Activated naive CD4-positive, alpha-beta T cell treated with anti-CD3 and anti-CD28 coated beads, Interleukin-2, amount 50 U/mL, for 16 hours (primary cell): ENCODE results near the gene SLC7A9.
"Not testable (repeated sequence)": the region's sequence is repeated elsewhere in the genome, so short reads cannot be mapped to it uniquely, and the experiment has no call there.

Experiments used
- DNase-seq: peaks from one replicate; pipeline ENCODE4 v3.0.0-alpha.2; 2020

Gene SLC7A9

DNA sequence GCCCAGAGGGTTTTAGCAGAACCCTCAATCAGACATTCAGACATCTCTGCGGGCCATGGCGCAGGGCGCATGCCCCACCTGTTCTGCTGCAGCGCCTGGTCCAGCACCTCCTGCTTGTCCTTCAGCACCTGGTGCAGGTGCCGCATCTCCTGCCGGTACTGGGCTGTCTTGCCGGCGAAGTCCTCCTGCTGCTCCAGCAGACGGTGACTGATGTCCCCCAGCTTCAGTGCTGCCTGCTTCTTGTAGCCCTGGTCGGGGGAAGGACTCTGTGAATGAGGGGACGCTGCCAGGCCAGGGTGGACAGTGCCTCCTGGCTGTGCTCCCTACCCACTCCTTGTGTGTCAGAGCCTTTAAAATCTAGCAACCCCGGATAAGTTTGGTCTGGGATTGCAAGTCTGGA, 12.2 kb upstream of the SLC7A9 start:
- DNase-seq = no peak

DNA sequence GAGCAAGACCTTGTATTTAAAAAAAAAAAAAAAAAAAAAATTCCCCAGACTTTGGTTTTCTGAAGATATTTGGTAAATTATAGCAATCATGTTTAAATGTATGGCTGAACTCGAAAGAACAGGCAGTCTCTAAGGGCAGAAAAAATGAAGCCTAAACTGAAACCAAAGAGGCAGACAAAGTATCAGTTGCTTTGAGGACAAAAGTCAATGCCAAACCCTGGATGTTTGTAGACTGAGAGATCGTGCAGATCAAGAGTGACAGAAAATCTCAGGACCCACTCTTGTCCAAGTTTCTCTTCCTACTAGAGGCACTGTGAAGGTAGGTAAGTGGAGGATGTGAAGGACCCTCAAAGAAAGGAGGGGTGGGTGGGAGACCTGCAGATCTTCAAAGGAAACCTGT, 11.1 kb upstream of the SLC7A9 start:
- DNase-seq = no peak

DNA sequence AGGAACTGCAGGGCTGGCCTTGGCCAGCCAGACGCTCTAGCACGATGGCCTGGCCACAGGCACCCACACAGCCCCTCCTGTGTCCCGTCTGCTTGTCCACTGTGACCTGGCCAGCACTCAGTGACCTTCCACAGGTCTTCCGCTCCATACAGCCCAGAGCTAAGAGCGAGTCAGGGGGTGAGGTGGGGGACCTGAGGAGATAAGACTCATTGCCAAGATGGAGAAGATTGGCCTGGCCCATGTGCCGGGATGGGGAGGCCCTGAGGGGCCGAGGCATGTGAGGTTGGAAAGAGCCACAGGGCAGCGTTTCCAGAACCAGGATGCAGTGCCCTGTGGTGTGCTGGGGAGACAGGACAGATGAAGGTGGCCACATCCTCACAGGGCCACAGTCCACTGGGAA, 10.2 kb upstream of the SLC7A9 start:
- no peak for DNase-seq

DNA sequence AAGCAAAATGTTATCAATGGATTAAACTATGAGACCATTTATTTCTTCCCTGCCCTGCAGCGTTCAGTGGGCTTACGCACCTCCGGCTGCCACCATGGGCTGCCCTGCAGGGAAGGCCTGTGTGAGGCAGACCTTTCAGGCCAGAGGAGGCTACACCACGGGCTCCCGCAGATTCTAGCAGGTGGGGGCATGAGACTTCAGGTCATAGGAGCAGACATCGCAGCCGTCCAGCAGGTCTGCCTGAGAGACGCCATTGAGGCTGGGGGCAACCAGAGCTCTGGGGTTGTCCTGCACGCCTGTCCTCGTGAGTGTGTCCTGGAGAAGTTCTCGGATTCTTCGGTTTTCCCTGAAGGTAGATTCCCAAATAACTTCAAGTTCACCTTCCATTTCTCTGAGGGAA, 9.4 kb upstream of the SLC7A9 start:
- DNase-seq = no peak

DNA sequence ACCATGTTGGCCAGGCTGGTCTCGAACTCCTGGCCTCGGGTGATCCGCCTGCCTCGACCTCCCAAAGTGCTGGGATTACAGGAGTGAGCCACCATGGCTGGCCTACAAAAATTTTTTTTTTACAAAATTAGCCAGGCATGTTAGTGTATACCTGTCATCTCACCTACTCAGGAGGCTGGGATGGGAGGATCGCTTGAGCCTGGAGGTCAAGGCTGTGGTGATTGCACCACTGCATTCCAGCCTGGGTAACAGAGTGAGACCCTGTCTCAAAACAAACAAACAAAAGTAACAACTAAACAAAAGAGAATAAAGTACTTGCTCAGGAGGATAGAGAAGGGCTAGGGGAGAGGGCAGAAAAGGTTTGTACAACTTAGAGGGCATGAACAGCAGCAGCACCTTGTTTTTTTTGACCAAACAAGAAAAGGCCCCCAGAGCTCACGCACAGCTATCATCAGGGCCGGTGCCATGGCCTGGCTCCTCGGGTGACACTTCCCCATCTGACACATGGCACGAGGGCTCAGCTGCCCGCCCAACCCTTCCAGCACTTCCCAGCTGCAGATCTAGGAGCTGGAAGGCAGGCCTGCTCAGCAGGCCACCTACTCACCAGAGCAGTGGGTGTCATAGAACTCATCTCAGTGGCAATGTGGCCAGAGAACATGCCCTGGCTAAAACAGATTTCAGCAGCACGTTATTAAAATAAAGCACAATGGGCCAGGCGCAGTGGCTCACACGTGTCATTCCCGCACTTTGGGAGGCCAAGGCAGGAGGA, 8.6 kb upstream of the SLC7A9 start:
- DNase-seq = no peak

DNA sequence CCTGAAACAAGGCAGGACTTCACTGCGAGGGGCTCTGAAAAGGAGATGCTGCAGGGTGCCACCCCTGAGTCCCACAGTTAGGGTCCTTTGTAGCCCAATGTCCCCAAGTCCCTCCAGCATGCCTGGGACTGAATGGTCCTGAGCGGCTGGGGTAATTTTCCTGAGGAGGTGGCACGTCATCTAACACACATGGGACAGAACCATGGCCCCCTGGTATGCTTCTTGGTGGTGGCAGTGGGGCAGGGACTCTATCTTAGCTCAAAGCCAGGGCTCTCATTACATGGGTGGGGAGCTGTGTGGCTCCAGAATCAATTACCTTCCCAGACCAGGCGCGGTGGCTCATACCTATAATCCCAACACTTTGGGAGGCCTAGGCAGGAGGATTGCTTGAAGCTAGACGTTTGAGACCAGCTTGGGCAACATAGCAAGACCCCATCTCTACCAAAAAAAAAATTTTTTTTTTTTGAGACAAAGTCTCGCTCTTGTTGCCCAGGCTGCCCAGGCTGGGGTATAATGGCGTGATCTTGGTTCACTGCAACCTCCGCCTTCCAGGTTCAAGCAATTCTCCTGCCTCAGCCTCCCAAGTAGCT, 7.9 kb upstream of the SLC7A9 start:
- no peak for DNase-seq

DNA sequence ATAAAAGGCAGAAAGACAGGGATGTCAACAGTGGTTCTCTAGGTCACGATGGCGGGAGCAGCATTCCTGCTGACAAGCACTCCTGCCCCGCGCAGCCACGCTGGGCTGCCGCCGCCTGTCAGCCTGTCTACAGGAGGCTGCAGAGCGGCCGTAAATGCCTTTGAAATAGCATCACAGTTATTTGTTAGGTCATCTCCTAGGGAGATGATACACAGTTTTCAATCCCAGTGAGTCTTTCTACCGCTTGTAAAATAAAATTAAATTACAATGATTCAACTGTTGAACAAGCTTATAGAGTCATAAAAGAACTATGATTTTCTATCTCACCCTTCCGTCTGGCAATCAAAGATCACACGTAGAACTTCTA, 7.3 kb upstream of the SLC7A9 start:
- no peak for DNase-seq

DNA sequence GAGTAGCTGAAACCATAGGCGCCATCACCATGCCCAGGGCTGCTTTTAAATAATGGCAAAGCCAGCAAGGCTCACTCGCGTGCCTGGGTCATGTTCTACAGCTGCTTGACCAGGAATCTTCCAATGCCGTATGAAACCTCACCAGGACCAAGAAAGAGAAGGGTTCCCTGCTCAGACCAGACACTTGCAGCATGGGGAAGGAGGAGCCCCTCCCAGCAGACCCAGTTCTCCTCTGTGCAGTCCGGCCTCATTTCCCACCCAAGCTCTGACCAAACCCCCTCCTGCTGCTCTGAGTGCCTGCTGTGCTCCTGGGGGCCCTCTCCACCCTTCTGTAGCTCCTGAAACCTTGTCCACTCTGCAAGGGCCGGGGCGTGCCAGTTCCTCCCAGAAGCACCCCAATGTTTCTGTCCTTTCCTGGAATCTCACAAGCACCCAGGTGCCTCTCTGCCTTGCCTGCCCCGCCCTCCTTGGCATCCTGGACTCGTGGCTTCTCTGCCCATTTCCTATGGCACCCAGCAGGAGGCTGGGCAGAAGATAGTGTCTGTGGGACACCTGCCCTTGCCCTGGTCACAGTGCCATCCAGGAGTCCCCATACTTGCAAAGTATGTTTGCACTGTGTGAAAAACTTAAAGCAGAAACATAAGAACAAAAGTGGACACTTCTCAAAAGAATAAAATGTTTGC, 6.8 kb upstream of the SLC7A9 start:
- no peak for DNase-seq

DNA sequence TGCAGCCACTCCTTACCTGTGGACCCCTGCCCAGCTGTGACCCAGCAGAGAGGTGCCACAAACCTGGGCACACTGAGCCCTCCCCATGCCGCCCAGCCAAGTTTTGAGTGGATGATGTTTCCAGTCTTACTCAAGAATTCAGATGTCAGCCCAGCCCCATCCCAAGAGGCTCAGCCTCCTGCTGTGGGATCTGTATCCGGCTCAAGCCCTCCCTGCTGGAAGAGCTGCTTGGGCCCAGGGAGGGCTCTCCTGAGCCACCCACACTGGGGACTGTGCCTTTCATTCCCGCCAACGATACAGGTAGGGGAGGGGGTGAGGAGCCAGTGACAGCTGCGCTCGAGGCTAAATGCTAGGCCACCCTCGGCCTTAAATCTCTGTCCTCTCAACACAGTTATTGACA, 5.9 kb upstream of the SLC7A9 start:
- no peak for DNase-seq

DNA sequence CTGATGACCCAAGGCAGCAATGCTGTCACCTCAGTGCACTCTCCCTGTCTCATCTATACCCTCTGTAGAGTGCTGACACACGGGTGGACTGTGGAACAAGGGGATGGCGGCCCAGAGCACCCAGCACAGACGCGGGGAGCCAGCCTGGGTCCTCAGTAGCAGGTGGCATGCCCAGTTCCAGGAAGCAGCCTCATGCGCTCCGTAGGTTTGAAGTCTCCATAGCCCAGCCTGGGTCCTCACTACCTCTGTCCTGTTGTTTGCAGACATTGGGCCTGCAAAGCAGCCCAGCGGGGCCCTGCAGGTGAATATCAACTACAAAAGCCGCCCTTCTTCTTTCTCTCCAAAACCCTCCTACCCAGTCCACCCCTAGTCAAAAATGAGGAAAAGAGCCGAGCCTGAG, 5.0 kb upstream of the SLC7A9 start:
- no peak for DNase-seq

DNA sequence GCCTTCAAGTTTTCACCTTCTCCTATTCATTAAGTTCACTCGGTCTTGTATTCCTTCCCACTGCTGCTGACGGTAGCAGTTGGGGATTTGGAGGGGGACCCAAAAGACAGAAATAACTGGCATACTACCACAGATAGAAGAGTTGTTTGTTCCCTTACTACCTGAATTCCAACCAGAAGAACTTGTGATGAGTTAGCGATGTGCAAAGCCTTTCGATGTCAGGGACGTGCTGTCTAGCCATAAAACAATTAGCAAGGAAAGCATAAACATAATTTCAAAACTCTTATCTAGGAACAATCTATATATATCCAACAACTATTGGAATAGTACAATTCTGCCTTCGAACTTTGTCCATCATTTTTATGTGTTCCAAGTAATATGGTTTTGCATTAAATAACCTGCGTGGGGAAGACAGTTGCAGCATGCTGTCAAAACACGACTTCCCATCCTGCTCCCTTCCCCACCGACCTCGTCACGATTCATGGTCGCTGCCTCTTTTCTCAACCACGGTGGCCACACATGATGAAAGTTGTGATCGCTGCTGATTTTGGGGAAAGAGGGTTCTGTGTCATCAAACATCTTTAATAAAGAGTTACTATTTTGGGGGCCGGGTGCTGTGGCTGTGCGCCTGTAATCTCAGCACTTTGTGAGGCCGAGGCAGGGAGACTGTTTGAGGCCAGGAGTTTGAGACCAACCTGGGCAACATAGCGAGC, 3.8 kb upstream of the SLC7A9 start:
- DNase-seq = no peak

DNA sequence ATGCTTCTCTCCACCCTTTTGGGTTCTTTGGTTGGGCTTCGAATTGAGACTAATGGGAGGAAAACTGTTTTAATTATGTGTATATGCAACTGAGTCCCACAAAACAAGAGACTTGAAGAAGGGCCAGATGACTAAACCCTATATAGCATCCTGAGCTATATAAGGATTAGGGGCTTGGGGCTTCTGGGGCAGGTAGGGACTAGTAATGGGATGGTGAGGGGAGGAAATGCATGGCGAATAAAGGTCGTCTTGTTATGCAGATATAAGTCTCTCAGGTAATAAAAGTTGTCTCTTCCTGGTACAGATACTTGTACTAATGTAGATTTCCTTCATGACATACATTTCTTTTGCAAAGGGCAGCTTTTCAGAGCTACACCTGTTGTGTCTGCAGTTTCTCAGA, 2.8 kb upstream of the SLC7A9 start:
- DNase-seq = no peak

DNA sequence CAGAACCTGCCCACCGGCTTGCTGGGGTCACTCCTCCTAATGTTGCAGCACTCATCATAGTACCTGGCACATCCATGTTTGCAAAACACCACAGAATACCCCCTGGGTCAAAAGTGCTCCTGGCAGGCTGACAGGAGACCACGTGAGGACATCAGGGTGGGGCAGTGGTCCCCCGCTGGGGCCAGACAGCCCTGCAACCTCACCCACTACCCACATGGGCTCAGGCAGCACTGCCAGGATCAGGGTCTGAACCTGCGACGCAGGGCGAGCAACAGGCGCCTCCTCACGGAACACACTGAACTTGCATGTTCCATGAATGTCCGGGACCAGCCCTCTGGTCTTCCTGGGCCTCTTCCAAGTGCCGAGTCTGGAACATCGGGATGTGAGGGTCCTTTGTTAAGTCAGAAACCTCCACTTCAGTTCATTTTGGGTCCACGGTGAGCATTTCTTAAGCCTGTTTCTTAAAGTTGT, 1.4 kb upstream of the SLC7A9 start:
- no peak for DNase-seq

DNA sequence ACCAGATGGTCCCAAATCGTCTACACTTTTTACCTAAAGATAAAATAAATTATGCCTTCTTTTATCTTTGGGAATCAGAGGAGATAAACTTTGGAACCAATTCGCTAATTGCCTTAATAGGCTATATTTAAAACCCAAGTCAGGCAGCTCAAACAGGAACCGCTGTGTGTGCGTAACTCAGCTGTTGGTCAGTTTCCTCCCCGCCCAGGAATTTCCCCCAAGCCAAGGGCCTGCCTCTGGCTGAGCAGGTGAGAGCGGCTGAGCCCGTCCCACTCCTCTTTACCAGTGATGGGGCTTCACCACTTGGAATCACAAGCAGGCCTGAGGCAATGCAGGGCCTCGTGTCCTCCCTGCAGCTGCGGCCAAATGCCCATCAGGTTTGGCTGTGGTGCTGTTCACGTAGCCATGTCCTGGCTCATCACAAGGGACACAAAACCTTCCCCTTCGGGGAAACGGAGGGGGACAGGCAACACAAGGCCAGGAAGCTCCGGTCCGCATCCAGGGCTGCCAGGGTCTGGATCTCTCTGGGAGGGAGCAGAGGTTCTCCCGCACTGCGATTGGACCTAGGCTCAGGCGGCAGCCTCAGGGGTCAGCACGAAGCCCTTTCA, 503 bp upstream of the SLC7A9 start:
- no peak for DNase-seq

DNA sequence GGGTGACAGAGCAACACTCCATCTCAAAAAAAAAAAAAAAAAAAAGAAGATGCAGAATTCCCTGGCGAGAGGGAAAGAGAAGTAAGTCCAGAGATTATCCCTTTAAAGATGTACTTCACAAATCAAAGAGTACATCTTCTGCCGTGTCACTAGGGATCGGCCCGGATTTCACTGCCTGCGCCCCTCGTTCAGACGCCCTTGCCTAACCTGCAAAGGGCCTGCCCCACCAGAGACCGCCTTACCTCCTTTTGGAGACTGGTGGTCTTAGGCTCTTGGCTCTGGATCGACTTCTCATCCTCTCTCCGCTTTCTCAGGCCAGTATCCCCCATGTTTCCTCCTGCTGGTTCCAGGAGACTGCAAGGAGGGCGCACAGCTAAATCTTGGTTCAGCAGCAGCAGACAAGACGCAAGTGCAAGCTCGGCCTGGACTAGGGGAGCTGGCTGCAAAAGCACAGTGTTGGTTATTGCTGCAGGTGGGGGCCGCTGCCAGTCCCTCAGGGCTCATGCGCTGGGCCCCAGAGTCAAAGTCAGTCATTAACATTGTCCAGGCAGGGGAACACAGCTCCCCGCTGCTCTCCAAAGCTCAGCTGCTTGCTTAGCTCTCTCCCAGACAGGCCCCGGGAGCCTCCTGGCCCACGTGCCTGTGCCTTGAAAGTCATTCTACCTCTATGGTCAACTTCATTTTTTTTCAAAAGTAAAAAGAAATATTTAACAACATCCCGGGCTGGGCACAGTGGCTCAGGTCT, 1.2 kb downstream of the SLC7A9 start:
- DNase-seq = no peak

DNA sequence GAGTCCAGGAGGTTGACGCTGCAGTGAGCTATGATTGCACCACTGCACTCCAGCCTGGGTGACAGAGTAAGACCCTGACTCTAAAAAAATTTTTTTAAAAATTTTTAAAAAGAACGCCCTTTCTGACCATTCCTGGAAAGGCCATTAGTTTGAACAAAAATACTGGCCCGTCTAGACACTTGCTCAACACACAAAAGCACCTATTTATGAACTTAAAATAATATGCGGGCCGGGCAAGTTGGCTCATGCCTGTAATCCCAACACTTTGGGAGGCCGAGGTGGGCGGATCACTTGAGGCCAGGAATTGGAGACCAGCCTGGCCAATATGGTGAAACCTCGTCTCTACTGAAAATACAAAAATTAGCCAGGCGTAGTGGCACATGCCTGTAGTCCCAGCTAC, 2.1 kb downstream of the SLC7A9 start:
- not testable (repeated sequence) for DNase-seq

DNA sequence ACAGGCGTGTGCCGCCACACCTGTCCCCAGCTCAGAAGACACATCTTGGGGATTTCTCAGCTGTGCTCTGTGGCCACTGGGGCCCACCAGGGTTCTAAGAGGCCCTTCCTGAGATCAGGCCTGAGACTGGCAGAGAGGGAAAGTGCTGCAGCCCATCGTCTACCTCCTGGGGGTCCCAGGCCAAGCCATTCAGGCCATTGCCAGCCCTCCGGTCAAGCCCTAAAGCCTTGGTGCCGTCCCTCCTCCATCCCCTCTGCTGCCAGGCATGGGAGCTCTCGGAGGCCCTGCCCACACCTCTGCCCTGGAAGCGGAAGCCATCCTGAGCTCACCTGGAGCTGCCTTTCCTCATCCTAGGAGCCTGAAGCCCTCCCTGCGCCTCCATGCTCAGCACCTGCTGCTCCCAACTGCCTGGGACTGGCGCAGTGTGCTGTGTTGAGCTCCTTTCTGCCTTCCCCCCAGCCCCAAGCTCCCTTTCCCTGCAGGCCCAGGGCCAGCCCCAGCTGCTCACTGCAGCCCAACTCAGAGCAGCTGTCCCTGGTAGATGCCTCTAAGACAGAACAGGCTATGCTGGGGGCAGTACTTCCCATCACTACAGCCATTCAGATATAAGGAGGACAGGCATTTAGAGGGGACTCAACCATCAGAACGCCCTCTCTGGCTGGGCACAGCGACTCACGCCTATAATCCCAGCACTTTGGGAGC, 2.9 kb downstream of the SLC7A9 start:
- no peak for DNase-seq

DNA sequence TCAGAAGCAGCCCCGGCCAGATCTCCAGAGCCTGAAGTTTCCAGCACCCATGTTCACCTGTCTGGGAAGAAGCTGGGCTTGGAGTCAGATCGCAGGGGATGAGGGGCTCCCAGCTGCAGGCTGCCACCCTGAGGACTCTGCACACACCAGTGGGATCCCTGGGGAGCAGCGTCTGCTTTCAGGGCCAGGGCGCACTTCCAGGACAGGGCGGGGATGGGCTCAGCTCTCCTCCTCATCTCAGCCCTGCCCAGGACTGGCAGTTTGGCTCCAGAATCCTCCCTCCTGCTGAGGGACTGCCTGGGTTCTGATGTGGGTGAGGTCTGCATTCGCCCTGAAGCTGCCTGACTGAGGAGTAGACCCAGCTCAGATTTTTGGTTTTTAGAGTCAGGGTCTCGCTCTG, 3.5 kb downstream of the SLC7A9 start:
- no peak for DNase-seq

DNA sequence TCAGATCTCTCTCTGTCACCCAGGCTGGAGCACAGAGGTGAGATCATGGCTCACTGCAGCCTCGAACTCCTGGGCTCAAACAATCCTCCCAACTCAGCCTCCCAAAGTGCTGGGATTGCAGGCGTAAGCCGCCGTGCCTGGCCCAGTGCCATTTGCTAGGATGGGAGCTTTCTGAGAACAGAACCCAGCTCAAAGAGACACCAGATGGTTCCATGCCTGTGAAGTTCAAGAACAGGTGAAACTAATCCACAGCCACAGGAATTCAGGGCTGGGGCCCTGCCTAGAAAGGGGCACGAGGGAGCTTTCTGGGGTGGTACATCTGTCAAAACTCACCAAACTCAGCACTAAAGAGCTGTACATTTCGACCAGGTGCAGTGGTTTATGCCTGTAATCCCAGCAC, 4.2 kb downstream of the SLC7A9 start:
- no peak for DNase-seq

DNA sequence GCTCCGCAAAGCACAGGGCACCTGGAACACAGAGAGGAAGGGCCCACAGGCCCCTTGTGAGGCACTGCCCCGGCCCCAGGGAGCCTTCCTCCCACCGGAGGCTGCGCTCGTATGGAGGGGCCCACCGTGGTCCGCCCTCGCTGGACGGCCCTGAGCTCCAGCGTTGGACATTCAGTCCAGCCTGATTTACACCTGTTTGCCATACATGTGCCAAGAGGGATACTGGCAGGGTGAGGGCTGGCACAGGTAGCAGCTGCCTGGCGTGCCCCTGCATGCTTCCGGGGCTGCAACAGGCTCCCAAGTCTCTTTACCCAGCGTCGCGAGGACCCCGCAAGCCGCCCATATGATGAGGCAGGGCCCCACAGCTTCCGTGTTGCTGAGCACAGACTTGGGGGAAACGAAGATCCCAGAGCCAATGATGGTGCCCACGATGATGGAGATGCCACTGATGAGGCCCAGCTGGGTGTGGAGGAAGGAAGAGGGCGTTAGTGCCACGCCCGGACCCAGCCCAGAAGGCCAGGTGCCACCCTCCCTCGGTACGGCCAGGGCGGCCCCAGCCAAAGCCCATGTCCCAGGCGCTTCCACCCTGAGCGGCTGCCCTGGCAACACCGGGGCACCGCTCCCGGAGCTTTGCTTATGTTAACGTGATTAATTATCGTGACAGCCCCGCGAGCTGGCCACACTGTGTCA, 5.1 kb downstream of the SLC7A9 start:
- no peak for DNase-seq

DNA sequence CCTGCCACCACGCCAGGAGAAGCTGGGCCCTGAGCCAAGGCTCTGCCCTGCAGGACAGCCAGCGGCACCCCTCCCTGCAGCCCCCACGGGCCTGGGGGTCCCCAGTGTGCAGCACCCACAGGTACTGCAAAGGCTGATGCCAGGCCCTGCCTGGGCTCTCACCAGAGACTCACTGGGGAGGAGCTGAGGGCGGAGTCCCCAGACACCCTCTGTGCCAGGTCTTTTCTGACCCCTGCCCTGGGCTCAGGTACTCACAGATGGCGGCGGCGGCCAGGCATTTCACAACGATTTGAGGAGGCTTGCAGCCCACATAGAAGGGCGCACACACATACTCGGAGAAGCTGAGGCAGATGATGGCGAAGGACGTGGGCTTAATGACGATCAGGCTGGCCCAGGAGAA, 5.7 kb downstream of the SLC7A9 start:
- no peak for DNase-seq
